GM19025 (cell line): ENCODE results near the gene ANG.
"Not testable (repeated sequence)": the region's sequence is repeated elsewhere in the genome, so short reads cannot be mapped to it uniquely, and the experiment has no call there.

Source experiments
- ATAC-seq: cut with Tn5 transposase; IDR thresholded peaks from one replicate; pipeline ENCODE4 v1.9.1; 2021; ENCODE audit warnings: mild to moderate bottlenecking, low read depth, moderate library complexity; ENCODE audit not compliant: unreplicated experiment

The ANG gene

GRCh38 chr14:20733684-20734429 is 45.3 kb downstream of the ANG start:
- ATAC-seq = no peak

GRCh38 chr14:20734430-20734806 is 45.9 kb downstream of the ANG start:
- ATAC-seq = no peak

- not testable (repeated sequence) for ATAC-seq
Observed at GRCh38 chr14:20738292-20738691, 49.7 kb downstream of the ANG start.

GRCh38 chr14:20742132-20742531 is 53.6 kb downstream of the ANG start:
- ATAC-seq = no peak

GRCh38 chr14:20743556-20743955 is 55.0 kb downstream of the ANG start:
- no peak for ATAC-seq
